A549 (cell line): Measurements from ENCODE around the gene FBXO34.

Experiments used
- BHLHE40 ChIP-seq: IDR thresholded peaks from 2 replicates; pipeline ENCODE4 v1.6.1; 2012; ENCODE audit warnings: low read depth, low read length, inconsistent platforms
- CHD2 ChIP-seq: fragments of 150-350 bp; IDR thresholded peaks from 2 replicates; pipeline ENCODE4 v1.6.1; 2014; ENCODE audit warnings: low read length; ENCODE audit not compliant: partially characterized antibody
- ESRRA ChIP-seq: fragments of 150-350 bp; IDR thresholded peaks from 2 replicates; pipeline ENCODE4 v1.6.1; 2014; ENCODE audit warnings: mild to moderate bottlenecking, low read length, borderline replicate concordance
- KDM1A ChIP-seq: fragments of 200-600 bp; sonication (generic); IDR thresholded peaks from 2 replicates; pipeline ENCODE4 v1.6.1; 2016; ENCODE audit warnings: low read depth, mild to moderate bottlenecking
- MAX ChIP-seq: IDR thresholded peaks from 2 replicates; pipeline ENCODE4 v1.6.1; 2012
- MAZ ChIP-seq: fragments of 150-350 bp; IDR thresholded peaks from 2 replicates; pipeline ENCODE4 v1.6.1; 2014; ENCODE audit warnings: antibody characterized with exemption, low read depth, low read length, borderline replicate concordance
- POLR2A ChIP-seq: IDR thresholded peaks from 2 replicates; pipeline ENCODE4 v1.6.1; 2012; ENCODE audit warnings: mild to moderate bottlenecking, low read length
- RAD21 ChIP-seq, 2 experiments: fragments of >200 bp in 1 of 2; sonication (Bioruptor Twin) in 1 of 2; formaldehyde crosslinking in 1 of 2; IDR thresholded peaks in 1 of 2; conservative IDR thresholded peaks in 1 of 2; 2 replicates in 1 of 2; 3 replicates in 1 of 2; pipeline ENCODE4 v1.6.1; 2012 to 2018; ENCODE audit warnings: inconsistent platforms in 1 of 2
- TF ChIP-seq, protein P1 (sequence below): fragments of >200 bp; sonication (Bioruptor Twin); formaldehyde crosslinking; IDR thresholded peaks from 3 replicates; pipeline ENCODE4 v1.5.1; 2016
- TF ChIP-seq, protein P2 (sequence below): fragments of >200 bp; sonication (Bioruptor Twin); formaldehyde crosslinking; IDR thresholded peaks from 3 replicates; pipeline ENCODE4 v1.6.1; 2016

- TF ChIP-seq, protein P1, sequence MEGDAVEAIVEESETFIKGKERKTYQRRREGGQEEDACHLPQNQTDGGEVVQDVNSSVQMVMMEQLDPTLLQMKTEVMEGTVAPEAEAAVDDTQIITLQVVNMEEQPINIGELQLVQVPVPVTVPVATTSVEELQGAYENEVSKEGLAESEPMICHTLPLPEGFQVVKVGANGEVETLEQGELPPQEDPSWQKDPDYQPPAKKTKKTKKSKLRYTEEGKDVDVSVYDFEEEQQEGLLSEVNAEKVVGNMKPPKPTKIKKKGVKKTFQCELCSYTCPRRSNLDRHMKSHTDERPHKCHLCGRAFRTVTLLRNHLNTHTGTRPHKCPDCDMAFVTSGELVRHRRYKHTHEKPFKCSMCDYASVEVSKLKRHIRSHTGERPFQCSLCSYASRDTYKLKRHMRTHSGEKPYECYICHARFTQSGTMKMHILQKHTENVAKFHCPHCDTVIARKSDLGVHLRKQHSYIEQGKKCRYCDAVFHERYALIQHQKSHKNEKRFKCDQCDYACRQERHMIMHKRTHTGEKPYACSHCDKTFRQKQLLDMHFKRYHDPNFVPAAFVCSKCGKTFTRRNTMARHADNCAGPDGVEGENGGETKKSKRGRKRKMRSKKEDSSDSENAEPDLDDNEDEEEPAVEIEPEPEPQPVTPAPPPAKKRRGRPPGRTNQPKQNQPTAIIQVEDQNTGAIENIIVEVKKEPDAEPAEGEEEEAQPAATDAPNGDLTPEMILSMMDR, result no peak
- TF ChIP-seq MAX (no peak), ESRRA (no peak), MAZ (no peak), CHD2 (no peak), POLR2A (no peak), RAD21 (conservative IDR thresholded peaks at IDR 0.05 in 1 of 2, IDR thresholded peaks at IDR 0.05 in 1 of 2) (no peak), KDM1A (no peak), BHLHE40 (no peak)
- TF ChIP-seq, protein P2, sequence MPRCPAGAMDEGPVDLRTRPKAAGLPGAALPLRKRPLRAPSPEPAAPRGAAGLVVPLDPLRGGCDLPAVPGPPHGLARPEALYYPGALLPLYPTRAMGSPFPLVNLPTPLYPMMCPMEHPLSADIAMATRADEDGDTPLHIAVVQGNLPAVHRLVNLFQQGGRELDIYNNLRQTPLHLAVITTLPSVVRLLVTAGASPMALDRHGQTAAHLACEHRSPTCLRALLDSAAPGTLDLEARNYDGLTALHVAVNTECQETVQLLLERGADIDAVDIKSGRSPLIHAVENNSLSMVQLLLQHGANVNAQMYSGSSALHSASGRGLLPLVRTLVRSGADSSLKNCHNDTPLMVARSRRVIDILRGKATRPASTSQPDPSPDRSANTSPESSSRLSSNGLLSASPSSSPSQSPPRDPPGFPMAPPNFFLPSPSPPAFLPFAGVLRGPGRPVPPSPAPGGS, result no peak
Observed at GRCh38 chr14:55374771-55375170, 103.5 kb downstream of the FBXO34 start.
